H1 (cell line): Measurements from ENCODE around the gene CGNL1. TPM values are rescaled to one million over a fixed set of nuclear protein-coding genes. Genes with fewer than 3 reads are reported as not detected.

ENCODE experiments used
- CTCF ChIA-PET: fragments of 300-600 bp; sonication (Branson Sonifier 250); formaldehyde crosslinking; loops from one replicate; lab custom pipeline; 2021; ENCODE audit not compliant: partially characterized antibody; lab: Charles Lee
- POLR2A ChIA-PET: fragments of 300-600 bp; sonication (Branson Sonifier 250); formaldehyde crosslinking; loops from one replicate; lab custom pipeline; 2021; ENCODE audit warnings: inconsistent platforms; ENCODE audit not compliant: partially characterized antibody; lab: Charles Lee
- DNase-seq, 2 experiments: peaks; one replicate each; pipeline versions ENCODE4 v3.0.0 to v3.0.0-alpha.2; 2010 to 2022; ENCODE audit warnings: low spot score in 2 of 2, low read depth in 1 of 2, mixed read lengths in 1 of 2
- FAIRE-seq: peaks from 2 replicates; lab custom pipeline; 2011; peaks lifted over from hg19 to GRCh38; lab: Jason Lieb, UNC
- H2AFZ ChIP-seq: 2 replicates; pipeline ENCODE4 v1.8.1; 2012; ENCODE audit warnings: low read length, inconsistent platforms
- H2AK5ac ChIP-seq: 2 replicates; pipeline ENCODE4 v1.6.1; 2013; ENCODE audit warnings: low read depth, low read length
- H2BK120ac ChIP-seq: replicated peaks from 2 replicates; pipeline ENCODE3; 2013; ENCODE audit warnings: low read depth, low read length, inconsistent platforms
- H2BK12ac ChIP-seq: 2 replicates; pipeline ENCODE4 v1.6.1; 2013; ENCODE audit warnings: low read depth, low read length
- H2BK15ac ChIP-seq: 2 replicates; pipeline ENCODE4 v1.6.1; 2013; ENCODE audit warnings: low read length
- H2BK20ac ChIP-seq: 2 replicates; pipeline ENCODE4 v1.6.1; 2013; ENCODE audit warnings: low read length
- H2BK5ac ChIP-seq: 2 replicates; pipeline ENCODE4 v1.6.1; 2013; ENCODE audit warnings: low read depth, low read length
- H3K14ac ChIP-seq: 2 replicates; pipeline ENCODE4 v1.6.1; 2013; ENCODE audit warnings: inconsistent platforms; ENCODE audit not compliant: insufficient read length
- H3K18ac ChIP-seq: 2 replicates; pipeline ENCODE4 v1.6.1; 2013; ENCODE audit warnings: low read length; ENCODE audit errors: extremely low read depth
- H3K23ac ChIP-seq: 2 replicates; pipeline ENCODE4 v1.6.1; 2013; ENCODE audit warnings: inconsistent platforms; ENCODE audit not compliant: insufficient read length
- H3K23me2 ChIP-seq: 2 replicates; pipeline ENCODE4 v1.6.1; 2013; ENCODE audit warnings: low read depth, low read length
- H3K27ac ChIP-seq: 2 replicates; pipeline ENCODE4 v1.6.1; 2011; ENCODE audit warnings: low read depth, low read length, inconsistent platforms
- H3K27me3 ChIP-seq, 4 experiments: replicated peaks in 1 of 4; 1 replicate in 1 of 4; 2 replicates in 3 of 4; pipeline versions ENCODE4 v1.6.1 to v1.8.1; 2011 to 2013; ENCODE audit warnings: low read length in 3 of 4, mild to moderate bottlenecking in 3 of 4, inconsistent platforms in 2 of 4, mixed read lengths in 2 of 4, moderate library complexity in 1 of 4; ENCODE audit not compliant: control insufficient read depth in 3 of 4, insufficient read depth in 3 of 4; ENCODE audit errors: extremely low read depth in 1 of 4
- H3K36me3 ChIP-seq, 4 experiments: 2 replicates each; pipeline versions ENCODE4 v1.6.1 to v1.8.1; 2011 to 2013; ENCODE audit warnings: mild to moderate bottlenecking in 4 of 4, low read length in 3 of 4, moderate library complexity in 2 of 4, control low read depth in 1 of 4, inconsistent platforms in 1 of 4; ENCODE audit not compliant: insufficient read depth in 4 of 4, control insufficient read depth in 2 of 4
- H3K4ac ChIP-seq: replicated peaks from 2 replicates; pipeline ENCODE3; 2013; ENCODE audit warnings: low read length, low read depth, mixed read lengths, inconsistent platforms; ENCODE audit not compliant: insufficient read length
- H3K4me1 ChIP-seq, 4 experiments: replicated peaks in 1 of 4; 1 replicate in 1 of 4; 2 replicates in 3 of 4; pipeline versions ENCODE4 v1.6.1 to v1.8.1; 2011 to 2013; ENCODE audit warnings: low read length in 3 of 4, inconsistent platforms in 2 of 4, mixed read lengths in 1 of 4; ENCODE audit not compliant: insufficient read depth in 4 of 4, control insufficient read depth in 3 of 4
- H3K4me2 ChIP-seq, 2 experiments: 2 replicates each; pipeline versions ENCODE4 v1.6.1 to v1.8.1; 2011 to 2013; ENCODE audit warnings: low read depth in 2 of 2, low read length in 2 of 2, control low read depth in 1 of 2, inconsistent platforms in 1 of 2, mild to moderate bottlenecking in 1 of 2; ENCODE audit not compliant: insufficient read depth in 1 of 2
- H3K4me3 ChIP-seq, 4 experiments: fragments of 200-600, 300-600 bp in 1 of 4; sonication (generic), shearing (Covaris generic), sonication (Bioruptor Twin) in 1 of 4; 2 replicates each; pipeline versions ENCODE4 v1.5.1 to v1.8.1; 2011 to 2016; ENCODE audit warnings: low read length in 4 of 4, low read depth in 3 of 4, control low read depth in 2 of 4, inconsistent platforms in 2 of 4, mild to moderate bottlenecking in 2 of 4, mixed read lengths in 1 of 4, moderate library complexity in 1 of 4; ENCODE audit not compliant: insufficient read depth in 2 of 4; ENCODE audit errors: extremely low read depth in 1 of 4
- H3K56ac ChIP-seq: replicated peaks from 2 replicates; pipeline ENCODE3; 2013; ENCODE audit warnings: low read depth, mild to moderate bottlenecking, mixed read lengths, low read length, inconsistent platforms; ENCODE audit not compliant: insufficient read length
- H3K79me1 ChIP-seq: 2 replicates; pipeline ENCODE4 v1.6.1; 2013; ENCODE audit warnings: low read depth, low read length, control low read depth
- H3K79me2 ChIP-seq, 2 experiments: 2 replicates each; pipeline versions ENCODE4 v1.6.1 to v1.8.1; 2012 to 2013; ENCODE audit warnings: low read length in 2 of 2, mild to moderate bottlenecking in 2 of 2, inconsistent platforms in 1 of 2; ENCODE audit not compliant: insufficient read depth in 2 of 2, control insufficient read depth in 1 of 2
- H3K9ac ChIP-seq, 4 experiments: replicated peaks in 1 of 4; 1 replicate in 1 of 4; 2 replicates in 3 of 4; pipeline versions ENCODE4 v1.6.1 to v1.8.1; 2011 to 2013; ENCODE audit warnings: low read depth in 3 of 4, low read length in 3 of 4, control low read depth in 2 of 4, mild to moderate bottlenecking in 2 of 4, moderate library complexity in 2 of 4, inconsistent platforms in 1 of 4; ENCODE audit errors: extremely low read depth in 1 of 4
- H3K9me3 ChIP-seq, 2 experiments: 2 replicates each; pipeline versions ENCODE4 v1.6.1 to v1.8.1; 2012 to 2013; ENCODE audit warnings: mild to moderate bottlenecking in 2 of 2, moderate library complexity in 2 of 2, control low read depth in 1 of 2, inconsistent platforms in 1 of 2, low read depth in 1 of 2, low read length in 1 of 2, mixed read lengths in 1 of 2; ENCODE audit not compliant: insufficient read depth in 2 of 2
- H4K20me1 ChIP-seq, 2 experiments: replicated peaks in 1 of 2; 2 replicates each; pipeline versions ENCODE3 to v1.8.1; 2011 to 2013; ENCODE audit warnings: inconsistent platforms in 2 of 2, low read length in 2 of 2, mild to moderate bottlenecking in 1 of 2; ENCODE audit not compliant: insufficient read depth in 2 of 2, control insufficient read depth in 1 of 2
- H4K5ac ChIP-seq: 2 replicates; pipeline ENCODE4 v1.6.1; 2013; ENCODE audit warnings: low read length, low read depth, mixed read lengths, inconsistent platforms; ENCODE audit not compliant: insufficient read length
- H4K8ac ChIP-seq: 2 replicates; pipeline ENCODE4 v1.8.0; 2013; ENCODE audit warnings: mild to moderate bottlenecking, moderate library complexity, low read length, inconsistent platforms; ENCODE audit not compliant: insufficient read depth; ENCODE audit errors: extremely low read depth
- H4K91ac ChIP-seq: replicated peaks from 2 replicates; pipeline ENCODE3; 2013; ENCODE audit warnings: low read length, mixed read lengths, inconsistent platforms; ENCODE audit not compliant: insufficient read length
- EZH2 ChIP-seq: fragments of 200-600 bp; sonication (generic); IDR thresholded peaks from 2 replicates; pipeline ENCODE4 v1.7.1; 2012; ENCODE audit warnings: low read depth, mild to moderate bottlenecking, moderate library complexity, low read length, inconsistent platforms; ENCODE audit not compliant: severe bottlenecking
- JUND ChIP-seq: IDR thresholded peaks from 2 replicates; pipeline ENCODE4 v1.6.1; 2011; ENCODE audit warnings: mild to moderate bottlenecking, improper control_type of control experiment, low read length
- POU5F1 ChIP-seq: IDR thresholded peaks from 2 replicates; pipeline ENCODE4 v1.6.1; 2011; ENCODE audit warnings: low read depth, mild to moderate bottlenecking, low read length, moderate library complexity
- WGBS, 2 experiments: shearing (Covaris generic) in 1 of 2; methylation state at CpG; one replicate each; pipeline versions ENCODE4 v1.1.6 to v1.1.7; 2013 to 2015; ENCODE audit warnings: low lambda C conversion rate in 2 of 2, mixed read lengths in 2 of 2, inconsistent platforms in 1 of 2, low coverage in 1 of 2, missing lambda C conversion rate in 1 of 2; ENCODE audit not compliant: insufficient replicate concordance in 2 of 2, insufficient coverage in 1 of 2, insufficient read length in 1 of 2; ENCODE audit errors: extremely low coverage in 1 of 2, missing lambda C conversion rate in 1 of 2; 5-methylcytosine and 5-hydroxymethylcytosine counted together
- polyA plus RNA-seq, 7 experiments: library from polyadenylated mRNA; depleted of rRNA in 3 of 7; stranded (reverse) in 5 of 7; unstranded in 2 of 7; fragments of >200 nt in 5 of 7; fragments of 200-250 nt in 2 of 7; gene quantifications; 1 replicate in 5 of 7; 2 replicates in 1 of 7; 4 replicates in 1 of 7; pipeline versions ENCODE4 v1.2.1 to v1.2.3, GENCODE V29; 2011 to 2013; ENCODE audit warnings: missing spikeins in 2 of 7, mixed read lengths in 2 of 7
- total RNA-seq: library from RNA; stranded (reverse); fragmentation: NEBNext Ultra II Directional; extraction: Animal tissue kit (Norgen Biotek cat#: 25700); gene quantifications from 2 replicates; pipeline ENCODE4 v1.2.1, GENCODE V29; 2021

CGNL1 gene
- total and polyA plus RNA-seq, 2 of the 8 experiments (the other 6 are each of a cell fraction or from before 2014, with no cell fraction given): 21.8 to 75.6 TPM

- 0 out of 2 replicates have a peak overlapping the region, but pooled peaks have one; percentile 52 for H2AFZ ChIP-seq
- no peaks in the 10 kb centered on the region for H3K23me2 ChIP-seq
- H3K4me3 ChIP-seq: no peak overlapping the region
- H3K79me1 ChIP-seq: no peaks in the 10 kb centered on the region
- no peak overlapping the region for H3K23ac ChIP-seq
- TF ChIP-seq POU5F1: no peak
- peak; percentile 43; the same call in 1 of the 2 replicates for TF ChIP-seq JUND
- TF ChIP-seq EZH2: no peak
- H3K4me1 ChIP-seq: peaks cover 0 to 4% (median under 1%) of the 10 kb centered on the region in 4 experiments; a peak in 1 of 7 replicates
- H4K8ac ChIP-seq: no peak overlapping the region
- DNase-seq (no peak), FAIRE-seq (no peak)
- H3K27me3 ChIP-seq: no peaks in the 10 kb centered on the region
- H3K4me2 ChIP-seq: no peak overlapping the region
- H2BK12ac ChIP-seq: no peak overlapping the region
- no peaks in the 10 kb centered on the region for H3K79me2 ChIP-seq
- peak overlapping the region; percentile 44 for H4K91ac ChIP-seq
- no peak overlapping the region; the same call in 1 of the 2 replicates for H2BK20ac ChIP-seq
- H3K9me3 ChIP-seq: no peaks in the 10 kb centered on the region
- no peaks in the 10 kb centered on the region for H4K20me1 ChIP-seq
- no peak overlapping the region for H3K9ac ChIP-seq
- H3K14ac ChIP-seq: no peak overlapping the region
- no peak overlapping the region for H3K4ac ChIP-seq
- 90% methylated on average over 12 of the region's 12 CpGs; no CpG with 5 or more reads in 1 of the 2 experiments for WGBS, 2 experiments
- H3K27ac ChIP-seq: no peak overlapping the region
- H4K5ac ChIP-seq: no peak overlapping the region
- CTCF ChIA-PET: interaction anchor here (1.0 to 2.0 kb wide), 5 partner anchors 172 to 212 kb away, joined by 3 to 6 read pairs (median 3); no protein-coding TSS in a partner anchor
- H2BK120ac ChIP-seq: no peak overlapping the region
- H2AK5ac ChIP-seq: no peak overlapping the region
- POLR2A ChIA-PET: interaction anchor here (1.0 kb wide), 1 partner anchor 193 kb away, joined by 3 read pairs; no protein-coding TSS in a partner anchor
- no peak overlapping the region for H3K18ac ChIP-seq
- H3K56ac ChIP-seq: no peak overlapping the region
- H2BK5ac ChIP-seq: no peak overlapping the region
- H2BK15ac ChIP-seq: no peak overlapping the region
- H3K36me3 ChIP-seq: no peaks in the 10 kb centered on the region
Measured at GRCh38 chr15:57334257-57334656, 42.0 kb upstream of the CGNL1 start.
